Adrenal gland (tissue), 12 donors: ENCODE results near the gene LHFPL5. TPM values are rescaled to one million over a fixed set of nuclear protein-coding genes. Genes with fewer than 3 reads are reported as not detected.

Source experiments
- DNase-seq, 7 donors: peaks; one replicate each; pipeline ENCODE4 v3.0.0-alpha.2; 2019 to 2020
- H3K27ac ChIP-seq, 5 donors: fragments of 200-600 bp; sonication (generic) in 4 of 5; 1 replicate in 3 of 5; 2 replicates in 2 of 5; pipeline versions ENCODE4 v1.5.1 to v1.8.0; 2016 to 2020; ENCODE audit warnings: mild to moderate bottlenecking in 1 of 5
- H3K27me3 ChIP-seq: fragments of 200-600 bp; 2 replicates; pipeline ENCODE4 v1.8.0; 2021
- H3K36me3 ChIP-seq, 2 donors: fragments of 200-600 bp; replicated peaks in 1 of 2; 1 replicate in 1 of 2; 2 replicates in 1 of 2; pipeline versions ENCODE4 v1.5.1 to v1.8.0; 2018 to 2022
- H3K4me1 ChIP-seq, 2 donors: fragments of 200-600 bp; replicated peaks in 1 of 2; 1 replicate in 1 of 2; 2 replicates in 1 of 2; pipeline versions ENCODE4 v1.5.1 to v1.8.0; 2018 to 2021
- H3K4me3 ChIP-seq, 4 donors: fragments of 200-600 bp; sonication (generic) in 3 of 4; one replicate each; pipeline ENCODE4 v1.5.1; 2016 to 2018
- H3K9me3 ChIP-seq, 3 donors: fragments of 200-600 bp; sonication (generic) in 1 of 3; replicated peaks in 1 of 3; 1 replicate in 2 of 3; 2 replicates in 1 of 3; pipeline versions ENCODE4 v1.5.1 to v1.8.0; 2016 to 2021
- POLR2A ChIP-seq, 2 donors: fragments of 450-650 bp; IDR thresholded peaks; one replicate each; pipeline ENCODE4 v1.6.1; 2017; ENCODE audit warnings: antibody characterized with exemption in 2 of 2, mild to moderate bottlenecking in 2 of 2, moderate library complexity in 1 of 2
- WGBS, 4 donors: extraction: QIAGEN DNeasy Blood & Tissue Kit in 2 of 4; methylation state at CpG; one replicate each; pipeline versions ENCODE4 v1.1.5 to v1.1.7; 2013 to 2017; 5-methylcytosine and 5-hydroxymethylcytosine counted together
- intact Hi-C, 2 donors: fragments of 100-400 bp; cut with DNase I; formaldehyde crosslinking; loops; one replicate each; pipeline versions ENCODE4 v1.14.1 to v1.15.0; 2022 to 2023
- polyA plus RNA-seq, 3 donors: library from polyadenylated mRNA; stranded (reverse); fragments of 200-250 nt in 2 of 3; fragments of 350-450 nt in 1 of 3; fragmentation: Illumina TruSeq in 1 of 3; extraction: RNeasy Lipid Tissue Mini Kit (QIAGEN cat#74804) in 1 of 3; gene quantifications; one replicate each; pipeline ENCODE4 v1.2.3, GENCODE V29; 2013 to 2014
- total RNA-seq, 9 donors: library from RNA; depleted of rRNA in 4 of 9; stranded (reverse); fragments of >200 nt in 4 of 9; fragments of 120-200 nt in 1 of 9; fragmentation: NEBNext Ultra II Directional in 1 of 9; extraction: Animal tissue kit (Norgen Biotek cat#: 25700) in 1 of 9; gene quantifications; one replicate each; pipeline versions ENCODE4 v1.1.0 to v1.2.4, GENCODE V29; 2013 to 2023
- TF ChIP-seq, protein P1 (sequence below), 6 experiments: fragments of 450-650 bp in 4 of 6; fragments of 200-600 bp in 2 of 6; sonication (generic) in 1 of 6; IDR thresholded peaks; 1 replicate in 5 of 6; 2 replicates in 1 of 6; pipeline versions ENCODE4 v1.5.1 to v1.8.0; 2016 to 2021; ENCODE audit warnings: antibody characterized with exemption in 6 of 6, mild to moderate bottlenecking in 2 of 6, moderate library complexity in 1 of 6
- donor health status: healthy with polysubstance abuse.
- donor health status: Bipolar disorder and iron deficiency.
- donor health status: DM: yes; HTN: yes; CAD: no.
- donor health status: DM: no; HTN: no; CAD: no.
- donor health status: DM: no; HTN: no; CAD: no.
- donor health status: DM: yes; HTN: yes; CAD: no.

The LHFPL5 gene
- total and polyA plus RNA-seq, 12 donors: 0.06 to 0.14 (median 0.13) TPM; not detected in 9

DNA sequence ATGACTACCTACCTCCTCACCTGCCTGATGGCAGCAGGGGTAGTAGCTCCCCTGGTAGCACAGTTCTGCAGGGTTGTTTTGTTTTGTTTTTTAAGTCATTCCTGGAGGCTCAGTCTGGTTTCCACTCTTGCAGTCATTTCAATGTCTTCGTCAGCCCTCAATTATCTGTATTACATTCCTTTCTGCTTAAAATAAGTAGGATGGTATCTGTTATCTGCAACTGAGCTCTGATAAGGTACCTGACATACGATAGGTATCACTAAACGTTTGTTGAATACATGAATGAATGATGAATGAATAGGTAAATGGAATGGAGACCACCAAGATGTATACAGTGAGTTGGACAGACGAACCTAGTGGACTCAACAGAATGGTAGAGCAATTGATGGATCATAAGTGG, 35.9 kb upstream of the LHFPL5 start:
- no peak for TF ChIP-seq POLR2A (IDR thresholded peaks at IDR 0.05)
- TF ChIP-seq, protein P1, sequence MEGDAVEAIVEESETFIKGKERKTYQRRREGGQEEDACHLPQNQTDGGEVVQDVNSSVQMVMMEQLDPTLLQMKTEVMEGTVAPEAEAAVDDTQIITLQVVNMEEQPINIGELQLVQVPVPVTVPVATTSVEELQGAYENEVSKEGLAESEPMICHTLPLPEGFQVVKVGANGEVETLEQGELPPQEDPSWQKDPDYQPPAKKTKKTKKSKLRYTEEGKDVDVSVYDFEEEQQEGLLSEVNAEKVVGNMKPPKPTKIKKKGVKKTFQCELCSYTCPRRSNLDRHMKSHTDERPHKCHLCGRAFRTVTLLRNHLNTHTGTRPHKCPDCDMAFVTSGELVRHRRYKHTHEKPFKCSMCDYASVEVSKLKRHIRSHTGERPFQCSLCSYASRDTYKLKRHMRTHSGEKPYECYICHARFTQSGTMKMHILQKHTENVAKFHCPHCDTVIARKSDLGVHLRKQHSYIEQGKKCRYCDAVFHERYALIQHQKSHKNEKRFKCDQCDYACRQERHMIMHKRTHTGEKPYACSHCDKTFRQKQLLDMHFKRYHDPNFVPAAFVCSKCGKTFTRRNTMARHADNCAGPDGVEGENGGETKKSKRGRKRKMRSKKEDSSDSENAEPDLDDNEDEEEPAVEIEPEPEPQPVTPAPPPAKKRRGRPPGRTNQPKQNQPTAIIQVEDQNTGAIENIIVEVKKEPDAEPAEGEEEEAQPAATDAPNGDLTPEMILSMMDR (IDR thresholded peaks at IDR 0.05): no peak
- H3K27me3 ChIP-seq: peaks cover 16% of the 10 kb centered on the region
- H3K4me1 ChIP-seq: no peaks in the 10 kb centered on the region
- WGBS, 4 donors: 71 to 76% (median 72%) methylated on average over 4 of the region's 4 CpGs
- no peak overlapping the region for H3K27ac ChIP-seq
- no peaks in the 10 kb centered on the region for H3K9me3 ChIP-seq
- intact Hi-C loops: no loop called here
- no peak for DNase-seq
- no peak overlapping the region for H3K4me3 ChIP-seq
- H3K36me3 ChIP-seq: no peaks in the 10 kb centered on the region

DNA sequence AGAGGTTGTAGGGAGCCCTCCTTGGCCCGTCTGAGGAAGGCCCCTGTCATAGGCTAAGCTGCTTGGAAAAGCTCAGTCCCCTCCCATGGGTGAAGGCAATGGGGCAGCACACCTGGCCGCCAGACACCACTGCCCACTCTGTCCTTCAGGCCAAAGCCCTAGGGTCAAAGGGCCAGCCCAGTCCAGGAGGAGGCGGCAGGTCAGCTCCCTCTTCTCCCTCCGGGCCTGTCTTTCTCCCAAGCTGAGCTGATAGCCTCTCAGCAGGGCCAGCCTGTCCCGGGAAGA, 33.9 kb upstream of the LHFPL5 start:
- Histone ChIP-seq H3K4me3 (no peak overlapping the region), H3K27ac (no peak overlapping the region), H3K9me3 (no peaks in the 10 kb centered on the region), H3K27me3 (peaks cover 8% of the 10 kb centered on the region), H3K36me3 (no peaks in the 10 kb centered on the region), H3K4me1 (peaks cover 1 to 2% of the 10 kb centered on the region in 2 donors)
- no peak for DNase-seq
- TF ChIP-seq, protein P1 (IDR thresholded peaks at IDR 0.05): no peak
- TF ChIP-seq POLR2A (IDR thresholded peaks at IDR 0.05): no peak
- intact Hi-C loops: no loop called here
- 56 to 73% (median 71%) methylated on average over 3 to 5 of the region's 5 CpGs; no CpG with 5 or more reads in 1 of the 4 donors for WGBS, 4 donors

DNA sequence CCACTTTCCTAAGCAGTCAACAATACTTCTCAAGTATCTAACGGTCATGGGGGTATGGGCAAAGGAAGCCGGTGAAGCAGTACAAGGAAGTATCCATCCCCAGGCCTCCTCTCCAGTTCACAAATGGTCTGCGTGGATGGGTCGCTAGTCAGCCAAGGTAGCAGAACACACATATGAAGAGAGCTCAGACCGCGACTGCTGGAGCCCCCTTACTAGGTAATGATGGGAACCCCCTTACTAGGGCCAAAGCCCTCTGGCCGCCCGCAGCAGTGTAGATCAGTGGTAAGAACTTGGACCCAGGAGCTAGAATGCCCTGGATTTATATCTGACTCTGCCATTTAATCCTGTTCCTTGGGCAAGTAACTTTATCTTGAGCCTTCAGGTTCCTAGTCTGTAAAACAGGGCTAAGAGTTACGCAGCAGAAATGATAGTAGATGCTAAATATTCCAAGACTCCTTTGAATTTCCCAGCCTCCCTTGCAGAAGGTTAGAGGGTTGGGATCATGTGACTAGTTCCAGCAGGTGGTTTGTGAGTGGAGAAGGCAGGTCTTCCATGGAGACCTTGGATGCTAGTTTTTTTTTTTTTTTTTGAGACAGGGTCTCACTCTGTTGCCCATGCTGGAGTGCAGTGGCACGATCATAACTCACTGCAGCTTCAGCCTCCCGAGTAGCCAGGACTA, 30.9 kb upstream of the LHFPL5 start:
- H3K27me3 ChIP-seq: peaks cover 12% of the 10 kb centered on the region
- DNase-seq: no peak
- peaks cover 6 to 7% of the 10 kb centered on the region in 2 donors for H3K4me1 ChIP-seq
- intact Hi-C loops: no loop called here
- no peak overlapping the region for H3K27ac ChIP-seq
- no peak for TF ChIP-seq POLR2A (IDR thresholded peaks at IDR 0.05)
- TF ChIP-seq, protein P1 (IDR thresholded peaks at IDR 0.05): no peak
- H3K4me3 ChIP-seq: no peak overlapping the region
- WGBS, 4 donors: 71 to 82% (median 75%) methylated on average over 11 of the region's 11 CpGs
- H3K9me3 ChIP-seq: no peaks in the 10 kb centered on the region
- H3K36me3 ChIP-seq: no peaks in the 10 kb centered on the region

DNA sequence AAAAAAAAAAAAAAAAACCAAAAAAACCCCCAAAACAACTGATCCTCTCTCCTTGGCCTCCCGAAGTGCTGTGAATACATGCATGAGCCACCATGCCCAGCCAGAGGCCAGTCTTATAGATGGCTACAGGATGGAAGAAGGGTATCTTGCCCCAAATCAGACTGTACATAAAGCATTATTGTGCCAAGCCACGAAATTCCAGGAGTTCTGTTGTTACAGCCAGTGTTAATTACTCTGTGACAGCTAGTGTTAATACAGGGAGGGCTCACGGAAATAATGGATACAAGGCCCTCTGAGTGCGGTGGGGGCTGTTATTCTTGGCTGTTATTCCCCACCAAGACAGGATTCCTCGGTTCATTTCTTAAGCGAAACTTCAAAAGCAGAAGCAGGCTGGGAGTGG, 30.1 kb upstream of the LHFPL5 start:
- WGBS, 4 donors: 66 to 83% (median 73%) methylated on average over 6 of the region's 6 CpGs
- no peaks in the 10 kb centered on the region for H3K9me3 ChIP-seq
- no peak overlapping the region for H3K27ac ChIP-seq
- H3K4me3 ChIP-seq: no peak overlapping the region
- peaks cover 12% of the 10 kb centered on the region for H3K27me3 ChIP-seq
- H3K36me3 ChIP-seq: no peaks in the 10 kb centered on the region
- H3K4me1 ChIP-seq: peaks cover 6 to 7% of the 10 kb centered on the region in 2 donors
- DNase-seq: no peak
- intact Hi-C loops: no loop called here
- TF ChIP-seq, protein P1 (IDR thresholded peaks at IDR 0.05): no peak
